GM21367 (cell line): ENCODE results near the gene CAMK2B.

Experiments used
- ATAC-seq: cut with Tn5 transposase; IDR thresholded peaks from one replicate; pipeline ENCODE4 v1.9.1; 2021; ENCODE audit not compliant: unreplicated experiment

The CAMK2B gene

DNA sequence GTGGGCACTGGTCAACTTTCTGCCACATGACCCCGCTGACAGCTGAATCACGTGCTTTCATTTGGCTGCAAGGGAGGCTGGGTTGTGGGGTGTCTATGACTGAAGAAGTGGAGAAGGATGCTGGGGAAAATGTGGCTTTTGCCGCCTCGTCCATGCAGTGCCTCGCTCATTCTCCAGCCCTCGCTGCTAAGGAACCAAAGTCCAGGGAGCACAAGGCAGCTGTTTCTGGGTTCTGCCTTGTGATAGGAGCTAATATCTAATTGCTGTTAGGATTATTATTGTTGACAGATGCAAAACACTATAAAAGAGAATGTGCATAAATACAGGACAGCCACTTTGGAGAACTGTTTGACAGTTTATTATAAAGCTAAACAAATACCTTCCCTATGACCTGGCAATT is 4.9 kb upstream of the CAMK2B start:
- no peak for ATAC-seq

DNA sequence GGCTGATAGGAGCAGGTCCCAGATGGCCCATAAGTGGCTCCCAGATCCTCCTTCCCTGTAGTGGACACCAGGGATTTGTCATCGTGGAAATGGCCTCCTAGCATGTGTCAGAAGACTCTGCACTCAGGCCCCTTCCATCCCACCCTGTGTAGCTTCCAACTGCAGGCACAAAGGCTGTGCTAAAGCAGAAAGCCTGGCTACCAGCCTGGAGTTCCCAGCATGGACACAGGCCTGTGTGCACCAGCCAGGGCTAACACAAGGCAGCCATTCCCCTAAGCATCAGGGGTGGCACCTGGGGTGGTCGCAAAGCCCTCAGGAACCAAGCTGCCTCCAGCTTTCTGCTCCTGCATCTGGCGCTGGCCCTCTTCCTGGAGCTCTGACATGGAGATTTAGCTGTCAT is 4.5 kb upstream of the CAMK2B start:
- ATAC-seq = no peak

DNA sequence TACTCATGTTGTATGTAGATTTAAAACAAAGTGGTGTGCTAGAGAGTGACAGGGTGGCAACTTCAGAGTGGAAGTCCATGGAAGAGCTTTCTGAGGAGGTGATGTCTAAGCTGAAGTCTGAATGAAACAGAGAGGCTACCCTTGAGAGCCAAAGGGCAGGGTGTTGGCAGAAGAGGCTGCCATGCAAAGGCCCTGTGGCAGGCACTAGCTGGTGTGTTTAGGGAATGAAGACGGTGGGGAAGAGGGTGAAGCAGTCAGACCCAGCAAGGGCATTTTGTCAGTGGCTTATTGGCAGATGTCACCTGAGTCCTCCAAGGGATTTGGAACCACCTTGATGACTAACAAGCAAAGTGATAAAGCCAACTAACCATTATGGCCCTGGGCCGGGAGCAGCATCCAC is 3.7 kb upstream of the CAMK2B start:
- no peak for ATAC-seq

DNA sequence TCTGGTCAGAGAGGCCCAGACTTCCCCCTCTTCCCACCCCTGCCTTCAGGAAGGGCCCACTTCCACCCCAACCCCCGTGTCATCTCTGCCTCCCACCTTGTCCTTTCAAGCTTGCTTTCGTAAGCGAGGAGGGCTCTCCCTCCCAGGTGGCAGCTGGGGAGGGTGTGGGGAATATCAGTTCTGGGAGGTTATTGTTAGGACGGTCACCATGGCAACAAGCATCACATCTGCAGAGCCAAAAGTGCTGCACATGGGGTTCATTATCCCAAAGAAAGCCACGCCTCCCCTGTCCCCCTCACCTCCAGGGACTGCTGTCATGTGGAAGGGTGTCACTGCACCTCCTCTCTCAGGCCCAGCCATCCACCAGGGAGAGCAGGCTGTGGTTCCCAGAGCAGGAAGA is 2.6 kb upstream of the CAMK2B start:
- no peak for ATAC-seq

DNA sequence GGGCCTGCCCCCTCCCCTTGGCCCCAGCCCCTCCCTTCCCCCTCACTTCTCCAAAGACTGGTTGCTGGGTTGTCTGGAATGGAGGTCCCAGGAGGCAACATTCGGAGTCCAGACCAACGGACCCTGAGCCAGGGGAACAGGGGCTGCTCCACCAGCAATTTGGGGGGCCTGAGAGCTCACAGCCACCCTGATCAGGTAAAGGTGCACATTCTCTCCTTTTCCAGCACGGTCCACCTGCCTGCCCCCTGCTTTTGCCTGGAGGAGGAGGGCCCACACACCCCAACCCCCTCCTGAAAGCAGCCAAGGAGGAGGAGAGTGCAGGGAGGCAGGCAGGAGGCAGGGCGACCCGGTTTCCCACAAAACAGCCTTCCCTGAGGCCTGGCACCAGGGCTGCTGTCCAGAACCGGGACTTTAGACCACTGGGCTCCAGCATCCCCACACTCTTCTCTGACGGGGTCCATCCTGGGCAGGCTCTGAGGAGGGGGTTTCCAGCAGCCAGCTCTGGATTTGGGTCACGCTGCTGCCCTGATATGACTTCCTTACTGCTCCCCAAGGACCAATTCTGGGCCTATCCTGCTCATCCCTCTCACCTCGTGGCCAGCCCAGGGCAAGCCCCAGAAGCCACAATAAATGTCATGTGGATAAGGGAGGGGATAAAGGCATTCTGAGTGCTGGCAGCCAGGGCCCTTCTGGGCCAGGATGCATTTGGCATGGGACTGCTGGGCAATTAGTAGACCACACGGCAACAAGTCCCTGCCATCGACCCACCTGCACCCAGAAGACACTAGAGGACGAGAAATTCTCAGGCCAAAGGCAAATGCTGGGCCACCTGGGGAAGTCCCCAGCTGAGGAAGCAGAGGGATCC is 1.1 kb upstream of the CAMK2B start:
- no peak for ATAC-seq

DNA sequence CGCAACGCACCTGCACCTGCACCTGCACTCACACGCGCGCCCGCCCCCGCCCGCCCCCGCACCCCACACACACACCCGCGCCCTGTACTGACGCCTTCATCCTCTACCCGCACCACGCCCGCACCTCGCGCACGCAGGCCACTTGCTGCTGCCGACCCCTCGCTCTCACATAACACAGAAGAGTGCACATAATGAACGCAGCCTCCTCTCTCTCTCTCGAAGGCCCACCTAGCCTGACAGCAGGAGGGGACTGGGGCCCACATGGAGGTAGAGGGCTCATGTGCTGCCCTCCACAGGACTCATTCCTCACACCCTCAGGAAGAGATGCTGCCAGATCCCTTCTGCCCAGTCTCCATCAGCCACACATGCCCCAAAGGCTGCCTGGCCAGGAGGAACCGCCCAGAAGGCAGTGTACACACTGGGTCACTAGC is 432 bp upstream of the CAMK2B start:
- no peak for ATAC-seq

- ATAC-seq = no peak
Observed at GRCh38 chr7:44324481-44325200, 753 bp downstream of the CAMK2B start.

GRCh38 chr7:44324204-44324480 is 1.3 kb downstream of the CAMK2B start:
- no peak for ATAC-seq

- ATAC-seq = no peak
Observed at GRCh38 chr7:44323381-44324203, 1.8 kb downstream of the CAMK2B start.

DNA sequence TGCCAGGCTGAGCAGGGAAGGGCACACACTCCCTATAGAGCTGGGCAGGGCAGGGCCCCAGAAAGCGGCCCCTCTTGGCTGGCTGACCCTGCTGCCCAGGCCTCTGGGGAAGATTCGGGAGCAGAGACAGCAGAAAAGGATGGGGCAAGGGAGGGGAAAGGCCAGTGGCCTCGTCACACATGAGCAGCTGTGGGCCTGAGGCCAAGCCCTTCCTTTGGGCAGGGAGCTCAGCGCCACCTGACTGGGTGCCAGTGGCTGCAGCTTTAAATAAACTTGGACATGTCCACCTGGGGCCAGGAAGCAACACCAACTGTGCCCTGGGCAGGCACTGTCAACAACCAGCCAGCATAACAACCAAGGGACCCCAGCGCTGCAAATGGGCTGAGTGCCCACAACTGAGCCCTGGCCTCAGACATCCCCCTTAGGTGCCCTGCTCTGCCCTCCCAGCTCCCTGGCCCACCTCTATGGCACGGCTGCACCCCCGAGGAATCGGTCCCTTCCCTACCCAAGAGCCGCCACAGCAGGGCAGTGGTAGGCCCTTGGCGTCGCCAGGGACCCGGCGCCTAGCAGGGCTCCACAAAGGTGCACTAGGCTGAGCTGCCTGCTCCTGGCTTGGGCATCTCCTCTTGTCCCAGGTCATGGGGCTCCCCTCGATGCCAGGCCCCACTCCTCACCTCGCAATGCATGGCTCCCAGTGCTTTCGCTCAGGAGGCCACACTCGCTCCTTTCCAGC is 2.6 kb downstream of the CAMK2B start:
- ATAC-seq = no peak

GRCh38 chr7:44321796-44322195 is 3.6 kb downstream of the CAMK2B start:
- ATAC-seq = no peak

DNA sequence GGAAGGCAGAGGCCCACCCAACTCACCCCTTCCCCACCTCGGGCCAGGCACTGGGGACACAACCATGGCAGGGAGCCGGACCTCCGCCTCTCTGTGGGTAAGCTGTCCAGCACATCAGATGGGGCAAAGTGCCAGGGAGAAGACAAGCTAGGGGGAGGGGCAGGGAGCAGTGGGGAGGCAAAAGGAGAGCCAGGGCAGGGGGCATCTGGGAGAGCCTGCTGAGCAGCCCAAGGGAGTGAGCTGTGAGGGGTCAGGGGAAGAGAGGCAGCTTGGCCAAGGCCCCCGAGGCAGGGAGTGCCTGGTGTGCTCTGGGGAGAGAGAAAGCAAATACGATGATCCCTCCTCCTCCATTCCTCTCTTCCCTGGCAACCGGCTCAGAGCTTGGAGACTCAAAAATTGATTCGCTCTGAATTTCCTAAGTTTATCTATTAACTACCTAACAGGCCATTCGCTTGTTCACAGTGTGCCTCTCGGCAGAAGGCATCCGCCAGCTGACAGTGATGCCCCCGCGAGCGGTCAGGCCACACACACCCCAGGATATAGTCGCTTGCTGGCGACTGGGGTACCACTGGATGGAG is 4.5 kb downstream of the CAMK2B start:
- no peak for ATAC-seq

GRCh38 chr7:44320141-44320540 is 5.3 kb downstream of the CAMK2B start:
- ATAC-seq = no peak

DNA sequence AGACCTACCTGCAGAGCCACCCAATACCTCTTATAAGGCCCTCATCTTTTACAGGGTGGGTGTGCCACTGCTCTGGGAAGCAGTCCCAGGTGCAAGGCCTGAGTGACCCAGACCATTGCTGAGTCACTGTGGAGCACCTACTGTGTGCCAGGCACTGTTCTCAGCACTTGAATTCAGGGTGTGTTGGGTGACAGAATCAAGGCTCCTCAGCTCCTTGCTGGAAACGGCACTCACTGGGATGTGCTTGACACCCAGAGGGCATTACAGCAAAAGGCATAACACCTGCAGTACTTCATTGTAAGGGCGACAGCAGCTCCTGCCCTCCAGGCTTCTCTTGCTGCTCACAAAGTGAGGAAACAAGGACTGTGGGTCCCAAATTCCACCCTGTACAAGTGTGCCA is 7.1 kb downstream of the CAMK2B start:
- ATAC-seq = no peak

GRCh38 chr7:44315301-44315903 is 10.0 kb downstream of the CAMK2B start:
- no peak for ATAC-seq

DNA sequence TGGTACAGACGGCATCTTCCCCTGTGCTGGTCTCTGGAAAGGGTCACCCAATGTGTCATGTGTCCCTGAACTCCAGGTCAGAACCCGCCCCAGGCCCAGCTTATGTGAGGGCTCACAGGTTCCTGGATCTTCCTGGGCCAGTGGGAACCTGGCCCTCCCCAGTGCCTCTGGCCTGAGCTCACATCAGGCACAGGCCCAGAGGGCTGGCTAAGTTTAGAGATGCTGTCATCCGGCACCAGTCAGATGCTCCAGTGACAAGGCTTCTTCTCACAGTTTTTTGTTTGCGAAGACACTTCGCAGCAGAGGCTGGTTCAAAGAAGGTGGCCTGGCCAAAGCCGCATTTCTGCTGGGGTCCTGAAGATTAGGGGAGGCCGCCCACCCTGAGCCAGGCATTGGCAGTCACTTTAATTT is 11.8 kb downstream of the CAMK2B start:
- ATAC-seq = no peak

DNA sequence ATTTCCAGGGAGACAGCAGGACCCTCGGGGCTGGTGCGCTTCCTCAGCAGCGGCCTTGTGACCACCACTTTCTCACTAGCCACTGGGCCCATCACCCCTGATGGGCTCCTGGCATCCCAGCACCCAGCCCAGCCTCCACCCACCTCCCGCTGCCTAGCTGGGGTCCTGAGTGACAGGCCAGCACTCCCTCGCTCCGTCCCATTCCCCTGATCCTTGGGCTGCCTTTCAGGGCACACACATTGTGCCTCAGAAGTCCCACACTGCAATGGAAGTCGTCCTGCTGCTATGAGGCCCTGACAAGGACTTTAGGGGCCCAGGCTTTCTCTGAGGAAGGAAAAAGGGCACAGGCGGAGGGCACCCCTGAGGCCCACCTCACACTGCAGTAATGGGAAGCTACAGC is 12.4 kb downstream of the CAMK2B start:
- ATAC-seq = no peak

- no peak for ATAC-seq
Observed at GRCh38 chr7:44311561-44312495, 13.6 kb downstream of the CAMK2B start.

GRCh38 chr7:44310221-44310848 is 15.1 kb downstream of the CAMK2B start:
- no peak for ATAC-seq
